NCI-H526 (cell line): ENCODE results near the gene SMAD3.

Experiments used
- DNase-seq, 2 experiments: peaks; one replicate each; lab custom pipeline; 2025; lab: John Stamatoyannopoulos, UW

SMAD3 gene

DNA sequence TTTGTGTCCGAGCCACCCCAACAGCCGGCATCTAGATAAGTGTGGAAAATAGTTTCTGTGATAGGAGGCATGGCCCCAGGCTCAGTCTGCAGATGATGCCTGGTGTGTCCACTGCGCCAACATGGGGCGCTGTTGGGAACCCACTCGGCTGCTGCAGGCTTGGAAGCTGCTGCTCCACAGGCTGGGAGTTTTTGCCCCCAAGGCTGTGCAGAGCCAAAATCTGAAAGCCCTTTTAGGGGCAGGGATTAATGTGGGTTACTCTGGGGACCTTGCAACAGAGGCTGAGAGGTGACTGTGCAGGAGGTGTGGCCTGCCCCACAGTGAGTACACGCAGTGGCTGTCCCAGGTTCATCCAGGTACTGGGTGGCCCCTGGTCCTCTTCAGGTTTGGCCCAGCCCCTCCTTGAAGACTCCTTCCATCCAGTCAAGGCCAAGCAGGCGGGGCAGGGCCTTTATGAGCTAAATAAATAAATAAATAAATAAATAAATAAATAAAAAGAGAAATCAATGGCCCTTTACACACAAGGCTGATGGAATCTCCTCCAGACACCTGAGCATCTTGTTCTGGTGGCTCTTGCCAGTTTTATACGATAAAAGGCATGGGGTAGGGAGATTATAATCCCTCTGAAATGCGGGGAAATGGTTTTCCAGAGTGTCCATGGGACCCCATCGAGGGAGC lies 115.3 kb downstream of the SMAD3 start:
- DNase-seq, result no peak

GRCh38 chr15:67181221-67181639 lies 115.8 kb downstream of the SMAD3 start:
- DNase-seq, result no peak

DNA sequence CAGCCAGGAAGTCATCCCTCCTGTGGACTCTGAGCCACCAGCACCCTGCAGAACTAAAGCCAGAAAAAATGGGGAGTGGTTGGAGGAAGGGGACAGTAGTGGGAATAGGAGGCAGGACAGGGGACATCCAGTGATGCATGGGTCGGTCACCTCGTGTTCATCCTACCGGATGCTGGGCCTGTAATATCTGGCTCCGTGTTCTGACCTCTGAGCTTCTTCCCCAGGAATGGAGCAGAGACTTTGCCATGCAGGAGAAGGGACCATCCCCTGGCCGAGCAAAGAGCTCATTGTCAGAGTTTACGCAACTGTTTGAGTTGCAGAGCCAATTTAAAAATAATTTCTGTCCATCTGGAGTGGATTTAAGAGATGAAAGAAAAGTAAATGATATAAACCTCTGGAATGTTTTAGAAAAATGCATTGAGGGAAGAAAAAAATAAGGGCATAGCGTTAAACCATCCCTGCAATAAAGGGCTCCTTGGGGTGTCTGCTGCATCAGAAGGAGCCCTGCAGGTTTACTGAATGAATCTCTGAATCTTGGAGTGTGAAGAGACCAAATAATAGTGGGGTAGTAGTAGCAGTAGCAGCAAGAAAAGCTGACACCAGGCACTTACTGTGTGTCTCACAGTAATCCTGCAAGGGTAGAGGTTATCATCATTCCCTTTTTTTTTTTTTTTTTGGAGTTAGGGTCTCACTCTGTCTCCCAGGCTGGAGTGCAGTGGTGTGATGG lies 118.2 kb downstream of the SMAD3 start:
- no peak for DNase-seq

- no peak for DNase-seq
Observed at GRCh38 chr15:67184208-67184925, 119.0 kb downstream of the SMAD3 start.

GRCh38 chr15:67185051-67185450 lies 119.6 kb downstream of the SMAD3 start:
- no peak for DNase-seq

- no peak for DNase-seq
Observed at GRCh38 chr15:67185621-67186225, 120.3 kb downstream of the SMAD3 start.

DNA sequence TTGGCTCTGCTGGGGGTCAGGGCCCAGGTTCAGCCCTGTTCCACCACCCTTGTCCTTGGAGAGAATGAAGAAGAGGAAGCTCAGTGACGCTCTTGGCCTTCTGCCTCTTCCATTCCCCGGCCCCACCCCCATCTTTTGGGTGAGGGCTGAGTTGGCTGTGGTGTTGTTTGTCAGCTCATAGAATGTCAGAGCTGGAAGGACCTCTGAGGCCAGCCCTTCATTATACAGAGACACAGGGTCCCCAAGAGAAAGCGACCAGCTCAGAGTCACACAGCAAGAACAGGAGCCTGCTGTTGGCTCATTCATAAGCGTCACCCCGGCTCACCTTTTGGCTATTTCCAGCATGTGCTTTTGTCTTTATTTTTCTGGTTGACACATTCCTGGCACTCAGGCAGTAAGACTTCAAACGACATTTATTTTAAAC lies 120.8 kb downstream of the SMAD3 start:
- no peak for DNase-seq

DNA sequence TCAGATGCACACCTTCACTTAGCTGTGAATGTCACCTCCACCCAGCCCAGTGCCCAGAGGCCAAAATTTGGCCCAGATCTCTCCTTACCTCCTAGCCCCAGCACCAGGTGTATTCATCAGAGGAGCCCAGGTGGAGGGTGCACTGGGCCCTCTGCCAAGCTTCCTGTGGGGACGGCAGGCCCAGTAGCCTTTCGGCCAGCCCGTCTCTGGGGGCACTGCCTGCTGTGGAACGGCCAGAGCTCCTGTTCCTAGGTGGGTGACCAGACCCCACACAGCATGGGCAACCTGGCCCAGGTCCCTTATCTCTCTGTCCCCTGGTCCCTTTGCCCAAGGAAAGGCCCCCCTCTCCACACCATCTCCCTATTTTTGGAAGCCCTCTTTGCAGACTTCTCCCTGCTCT lies 121.3 kb downstream of the SMAD3 start:
- no peak for DNase-seq

DNA sequence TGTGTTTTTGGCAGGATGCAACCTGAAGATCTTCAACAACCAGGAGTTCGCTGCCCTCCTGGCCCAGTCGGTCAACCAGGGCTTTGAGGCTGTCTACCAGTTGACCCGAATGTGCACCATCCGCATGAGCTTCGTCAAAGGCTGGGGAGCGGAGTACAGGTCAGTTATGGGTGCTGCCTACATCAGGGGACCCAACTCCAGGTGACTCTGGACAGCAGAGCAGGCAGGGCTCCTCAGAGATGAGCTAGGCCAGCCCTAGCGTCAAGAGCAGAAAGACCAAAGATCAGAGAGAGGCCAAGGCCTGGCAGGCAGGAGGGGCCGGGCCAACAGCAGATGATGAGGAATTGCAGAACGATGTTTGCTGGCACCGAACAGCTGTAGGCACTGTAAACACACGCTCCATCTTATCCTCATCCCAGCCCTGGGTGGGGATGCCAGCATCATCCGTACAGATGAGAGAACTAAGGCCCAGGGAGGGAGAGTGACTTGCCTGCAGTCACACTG lies 122.0 kb downstream of the SMAD3 start:
- DNase-seq, result no peak

- no peak for DNase-seq
Observed at GRCh38 chr15:67188551-67189218, 123.3 kb downstream of the SMAD3 start.

DNA sequence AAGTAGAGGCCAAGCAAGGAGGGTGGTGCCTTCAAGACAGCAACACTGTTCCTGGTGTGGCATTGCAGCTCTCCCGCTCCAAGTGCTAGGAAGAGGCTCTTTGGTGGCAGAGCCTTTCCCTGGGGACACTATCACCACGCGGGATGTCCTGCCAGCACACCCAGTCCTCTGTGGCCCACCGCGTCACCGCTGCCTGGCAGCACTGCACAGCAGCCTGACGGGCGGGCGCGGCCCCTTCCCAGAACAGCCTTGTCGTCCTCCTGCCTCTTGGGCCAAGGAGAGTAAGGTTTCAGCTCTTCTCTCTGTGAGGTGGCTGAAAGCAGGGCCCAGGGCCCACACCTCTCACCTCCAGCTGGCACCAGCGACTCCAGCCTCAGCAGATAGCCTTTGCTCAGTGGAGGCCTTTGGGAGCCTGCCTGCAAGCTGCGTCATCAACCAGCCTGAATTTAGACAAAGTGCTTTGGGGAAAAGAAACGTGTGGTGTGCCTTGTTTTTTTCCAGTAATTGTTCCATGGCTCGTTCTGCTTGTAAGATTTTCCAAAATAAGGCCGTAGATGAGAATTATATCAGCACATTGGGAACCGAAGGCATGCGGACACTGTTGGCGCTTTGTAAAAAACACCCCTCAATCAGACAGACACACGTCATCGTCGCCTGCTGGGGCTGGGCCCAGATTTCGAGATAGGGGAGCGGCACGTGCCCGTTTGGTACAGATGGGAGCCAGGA lies 124.1 kb downstream of the SMAD3 start:
- DNase-seq, result no peak

DNA sequence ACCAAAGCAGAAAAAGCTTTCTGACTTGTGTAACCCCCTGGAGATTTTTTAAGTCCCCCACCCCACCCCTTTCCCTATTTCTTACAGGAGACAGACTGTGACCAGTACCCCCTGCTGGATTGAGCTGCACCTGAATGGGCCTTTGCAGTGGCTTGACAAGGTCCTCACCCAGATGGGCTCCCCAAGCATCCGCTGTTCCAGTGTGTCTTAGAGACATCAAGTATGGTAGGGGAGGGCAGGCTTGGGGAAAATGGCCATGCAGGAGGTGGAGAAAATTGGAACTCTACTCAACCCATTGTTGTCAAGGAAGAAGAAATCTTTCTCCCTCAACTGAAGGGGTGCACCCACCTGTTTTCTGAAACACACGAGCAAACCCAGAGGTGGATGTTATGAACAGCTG lies 124.9 kb downstream of the SMAD3 start:
- DNase-seq, result no peak

DNA sequence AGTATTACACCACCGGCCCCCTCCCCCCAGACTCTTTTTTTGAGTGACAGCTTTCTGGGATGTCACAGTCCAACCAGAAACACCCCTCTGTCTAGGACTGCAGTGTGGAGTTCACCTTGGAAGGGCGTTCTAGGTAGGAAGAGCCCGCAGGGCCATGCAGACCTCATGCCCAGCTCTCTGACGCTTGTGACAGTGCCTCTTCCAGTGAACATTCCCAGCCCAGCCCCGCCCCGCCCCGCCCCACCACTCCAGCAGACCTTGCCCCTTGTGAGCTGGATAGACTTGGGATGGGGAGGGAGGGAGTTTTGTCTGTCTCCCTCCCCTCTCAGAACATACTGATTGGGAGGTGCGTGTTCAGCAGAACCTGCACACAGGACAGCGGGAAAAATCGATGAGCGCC lies 125.4 kb downstream of the SMAD3 start:
- no peak for DNase-seq

DNA sequence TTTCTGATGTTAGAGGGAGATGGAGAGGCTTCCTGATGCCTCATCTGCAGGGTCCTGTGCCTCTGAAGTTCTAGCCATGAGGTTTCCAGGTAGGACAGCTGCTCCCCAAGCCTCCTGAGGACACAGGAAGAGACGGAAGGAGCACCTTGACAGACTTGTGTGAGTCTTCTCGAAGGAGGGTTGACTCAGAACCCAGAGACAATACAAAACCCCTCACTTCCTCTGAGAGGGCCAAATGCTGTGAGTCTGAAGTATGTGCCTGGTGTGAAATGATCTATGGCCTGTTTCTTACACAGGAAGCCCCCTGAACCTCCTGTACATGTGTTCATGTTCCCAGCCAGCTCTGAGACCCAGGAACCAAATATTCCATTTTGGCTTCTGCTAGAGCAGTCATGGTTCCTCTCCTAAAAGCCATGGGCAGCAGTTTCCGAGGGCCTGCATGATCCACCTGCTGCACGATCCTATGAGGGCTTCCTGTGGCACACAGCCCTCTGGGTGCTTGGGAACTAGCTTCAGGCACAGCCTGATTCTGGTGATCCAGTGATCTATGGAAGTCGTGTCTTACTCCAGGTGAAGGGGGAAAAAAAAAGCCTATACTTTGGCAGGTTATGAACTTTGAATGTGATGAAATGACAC lies 126.9 kb downstream of the SMAD3 start:
- no peak for DNase-seq

- DNase-seq, result no peak
Observed at GRCh38 chr15:67193223-67193990, 128.0 kb downstream of the SMAD3 start.

DNA sequence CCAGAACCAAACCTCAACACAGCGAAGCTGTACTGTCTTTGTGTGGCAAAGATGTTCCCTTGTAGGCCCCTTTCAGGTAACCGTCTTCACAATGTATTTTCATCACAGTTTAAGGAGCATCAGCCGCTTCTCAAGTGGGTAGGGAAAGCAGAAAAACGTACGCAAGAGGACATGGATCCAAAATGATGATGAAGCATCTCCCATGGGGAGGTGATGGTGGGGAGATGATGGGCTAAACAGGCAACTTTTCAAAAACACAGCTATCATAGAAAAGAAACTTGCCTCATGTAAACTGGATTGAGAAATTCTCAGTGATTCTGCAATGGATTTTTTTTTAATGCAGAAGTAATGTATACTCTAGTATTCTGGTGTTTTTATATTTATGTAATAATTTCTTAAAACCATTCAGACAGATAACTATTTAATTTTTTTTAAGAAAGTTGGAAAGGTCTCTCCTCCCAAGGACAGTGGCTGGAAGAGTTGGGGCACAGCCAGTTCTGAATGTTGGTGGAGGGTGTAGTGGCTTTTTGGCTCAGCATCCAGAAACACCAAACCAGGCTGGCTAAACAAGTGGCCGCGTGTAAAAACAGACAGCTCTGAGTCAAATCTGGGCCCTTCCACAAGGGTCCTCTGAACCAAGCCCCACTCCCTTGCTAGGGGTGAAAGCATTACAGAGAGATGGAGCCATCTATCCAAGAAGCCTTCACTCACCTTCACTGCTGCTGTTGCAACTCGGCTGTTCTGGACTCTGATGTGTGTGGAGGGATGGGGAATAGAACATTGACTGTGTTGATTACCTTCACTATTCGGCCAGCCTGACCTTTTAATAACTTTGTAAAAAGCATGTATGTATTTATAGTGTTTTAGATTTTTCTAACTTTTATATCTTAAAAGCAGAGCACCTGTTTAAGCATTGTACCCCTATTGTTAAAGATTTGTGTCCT lies 129.0 kb downstream of the SMAD3 start:
- DNase-seq, result no peak

- DNase-seq, result no peak
Observed at GRCh38 chr15:67195305-67195704, 129.9 kb downstream of the SMAD3 start.

- no peak for DNase-seq
Observed at GRCh38 chr15:67196222-67196621, 130.8 kb downstream of the SMAD3 start.
